Measurements from ENCODE around the gene AQP5.

The AQP5 gene

GRCh38 chr12:49950273-49951251 lies 11.1 kb upstream of the AQP5 start, which contains the start of gene AQP2:
TSS of gene AQP2 (plus strand) at chr12:49950737. CDS start at chr12:49950831, 94 bp downstream.
- TF ChIP-seq EP300 (IDR thresholded peaks at IDR 0.05; ENCODE audit: borderline replicate concordance): no peak
- TF ChIP-seq MAX (IDR thresholded peaks at IDR 0.05): no peak
- no peak for TF ChIP-seq CREB1 (IDR thresholded peaks at IDR 0.05; ENCODE audit: low read depth)
- TF ChIP-seq, protein P1, sequence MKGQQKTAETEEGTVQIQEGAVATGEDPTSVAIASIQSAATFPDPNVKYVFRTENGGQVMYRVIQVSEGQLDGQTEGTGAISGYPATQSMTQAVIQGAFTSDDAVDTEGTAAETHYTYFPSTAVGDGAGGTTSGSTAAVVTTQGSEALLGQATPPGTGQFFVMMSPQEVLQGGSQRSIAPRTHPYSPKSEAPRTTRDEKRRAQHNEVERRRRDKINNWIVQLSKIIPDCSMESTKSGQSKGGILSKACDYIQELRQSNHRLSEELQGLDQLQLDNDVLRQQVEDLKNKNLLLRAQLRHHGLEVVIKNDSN (IDR thresholded peaks at IDR 0.05): no peak
- no peak for TF ChIP-seq EGR1 (IDR thresholded peaks at IDR 0.05)
- TF ChIP-seq FOXM1 (IDR thresholded peaks at IDR 0.05; ENCODE audit: borderline replicate concordance, low read depth): no peak
- TF ChIP-seq TCF12 (IDR thresholded peaks at IDR 0.05; ENCODE audit: low read depth): no peak
- TF ChIP-seq NFIC (IDR thresholded peaks at IDR 0.05): no peak
- no peak for TF ChIP-seq YY1 (IDR thresholded peaks at IDR 0.05; ENCODE audit: low read depth)
- TF ChIP-seq CEBPB (IDR thresholded peaks at IDR 0.05): no peak
- no peak for TF ChIP-seq TAF1 (IDR thresholded peaks at IDR 0.05; ENCODE audit: low read depth)
- TF ChIP-seq ZBTB7A (IDR thresholded peaks at IDR 0.05; ENCODE audit: low read depth): no peak
- TF ChIP-seq, protein P2, sequence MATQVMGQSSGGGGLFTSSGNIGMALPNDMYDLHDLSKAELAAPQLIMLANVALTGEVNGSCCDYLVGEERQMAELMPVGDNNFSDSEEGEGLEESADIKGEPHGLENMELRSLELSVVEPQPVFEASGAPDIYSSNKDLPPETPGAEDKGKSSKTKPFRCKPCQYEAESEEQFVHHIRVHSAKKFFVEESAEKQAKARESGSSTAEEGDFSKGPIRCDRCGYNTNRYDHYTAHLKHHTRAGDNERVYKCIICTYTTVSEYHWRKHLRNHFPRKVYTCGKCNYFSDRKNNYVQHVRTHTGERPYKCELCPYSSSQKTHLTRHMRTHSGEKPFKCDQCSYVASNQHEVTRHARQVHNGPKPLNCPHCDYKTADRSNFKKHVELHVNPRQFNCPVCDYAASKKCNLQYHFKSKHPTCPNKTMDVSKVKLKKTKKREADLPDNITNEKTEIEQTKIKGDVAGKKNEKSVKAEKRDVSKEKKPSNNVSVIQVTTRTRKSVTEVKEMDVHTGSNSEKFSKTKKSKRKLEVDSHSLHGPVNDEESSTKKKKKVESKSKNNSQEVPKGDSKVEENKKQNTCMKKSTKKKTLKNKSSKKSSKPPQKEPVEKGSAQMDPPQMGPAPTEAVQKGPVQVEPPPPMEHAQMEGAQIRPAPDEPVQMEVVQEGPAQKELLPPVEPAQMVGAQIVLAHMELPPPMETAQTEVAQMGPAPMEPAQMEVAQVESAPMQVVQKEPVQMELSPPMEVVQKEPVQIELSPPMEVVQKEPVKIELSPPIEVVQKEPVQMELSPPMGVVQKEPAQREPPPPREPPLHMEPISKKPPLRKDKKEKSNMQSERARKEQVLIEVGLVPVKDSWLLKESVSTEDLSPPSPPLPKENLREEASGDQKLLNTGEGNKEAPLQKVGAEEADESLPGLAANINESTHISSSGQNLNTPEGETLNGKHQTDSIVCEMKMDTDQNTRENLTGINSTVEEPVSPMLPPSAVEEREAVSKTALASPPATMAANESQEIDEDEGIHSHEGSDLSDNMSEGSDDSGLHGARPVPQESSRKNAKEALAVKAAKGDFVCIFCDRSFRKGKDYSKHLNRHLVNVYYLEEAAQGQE (IDR thresholded peaks at IDR 0.05; ENCODE audit: low read depth): no peak
- TF ChIP-seq RAD21 (IDR thresholded peaks at IDR 0.05; ENCODE audit: low read depth): no peak
- TF ChIP-seq TEAD4 (IDR thresholded peaks at IDR 0.05): no peak

DNA sequence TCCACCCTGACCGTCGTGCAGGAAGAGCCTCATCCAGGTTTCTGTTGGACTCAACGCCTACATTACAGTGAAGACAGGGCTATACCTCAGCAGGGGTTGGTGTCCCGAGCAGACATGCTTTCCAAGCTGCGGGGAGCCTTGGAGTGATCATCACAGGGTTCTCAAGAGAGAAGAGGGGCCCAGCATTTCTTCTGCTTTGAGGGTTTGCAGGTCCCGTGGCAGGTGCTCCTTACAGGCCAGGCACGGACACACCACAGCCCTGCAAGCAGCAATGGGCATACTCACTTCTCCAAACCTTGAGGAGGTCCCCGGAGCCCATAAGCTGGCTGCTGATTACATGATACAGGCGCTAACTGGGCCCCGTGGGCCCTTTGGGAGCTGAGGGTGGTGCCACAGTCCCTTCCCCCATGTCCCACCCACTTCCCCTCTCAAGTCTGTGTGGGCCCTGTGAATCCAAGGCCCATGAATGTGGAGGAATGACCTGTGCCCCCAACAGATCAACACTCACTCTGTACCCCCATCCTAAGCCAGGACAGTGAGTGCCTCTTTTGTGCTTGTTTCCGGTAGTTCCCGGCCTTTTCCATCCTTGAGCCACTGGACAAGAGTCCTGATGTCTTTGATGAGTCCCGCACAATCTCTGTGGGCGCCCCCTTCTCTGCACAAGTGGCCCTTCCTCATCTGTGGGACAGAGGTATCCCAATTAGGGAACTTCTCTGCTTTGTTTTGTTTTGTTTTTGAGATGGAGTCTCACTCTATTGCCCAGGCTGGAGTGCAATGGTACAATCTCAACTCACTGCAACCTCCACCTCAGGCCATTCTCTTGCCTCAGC lies 10.0 kb upstream of the AQP5 start:
- TF ChIP-seq ZBTB7A (IDR thresholded peaks at IDR 0.05; ENCODE audit: low read depth) (no peak), EP300 (IDR thresholded peaks at IDR 0.05; ENCODE audit: borderline replicate concordance) (no peak), RAD21 (IDR thresholded peaks at IDR 0.05; ENCODE audit: low read depth) (no peak), TEAD4 (IDR thresholded peaks at IDR 0.05) (no peak)

DNA sequence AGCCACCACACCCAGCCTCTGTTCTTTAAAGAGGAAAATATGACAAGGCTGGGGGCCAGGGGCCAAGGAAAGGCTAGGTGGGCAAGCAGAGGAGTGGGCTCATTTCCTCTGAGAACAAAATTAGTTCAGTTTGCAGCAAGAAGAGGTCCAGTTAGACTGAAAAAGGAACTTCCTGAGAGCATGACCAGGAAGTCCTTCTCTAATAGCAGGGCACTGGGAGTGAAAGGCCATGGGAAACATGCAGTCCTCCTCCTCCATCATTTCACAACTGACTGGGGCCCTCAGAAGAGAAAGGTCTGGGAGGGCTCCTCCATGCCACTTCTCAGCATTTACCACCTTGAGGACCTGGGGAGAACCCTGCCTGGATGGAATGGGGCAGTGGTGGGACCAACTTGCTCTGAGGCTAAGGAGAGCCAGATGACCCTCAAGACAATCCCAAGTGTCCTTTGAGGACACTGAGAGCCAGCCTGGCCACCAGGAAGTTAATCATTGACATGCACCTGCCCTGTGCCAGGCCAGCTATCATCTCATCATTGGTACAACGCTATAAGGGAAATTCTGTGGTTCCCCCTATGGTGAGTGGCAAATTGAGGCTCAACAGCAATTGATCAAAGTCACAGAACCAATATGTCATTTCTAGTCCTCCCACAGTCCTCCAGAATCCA lies 9.1 kb upstream of the AQP5 start:
- TF ChIP-seq ZBTB7A (IDR thresholded peaks at IDR 0.05; ENCODE audit: low read depth) (no peak), NFIC (IDR thresholded peaks at IDR 0.05) (no peak), FOXM1 (IDR thresholded peaks at IDR 0.05; ENCODE audit: borderline replicate concordance, low read depth) (no peak), TCF12 (IDR thresholded peaks at IDR 0.05; ENCODE audit: low read depth) (no peak), CREB1 (IDR thresholded peaks at IDR 0.05; ENCODE audit: low read depth) (no peak), YY1 (IDR thresholded peaks at IDR 0.05; ENCODE audit: low read depth) (no peak), EGR1 (IDR thresholded peaks at IDR 0.05) (no peak)
- TF ChIP-seq, protein P1 (IDR thresholded peaks at IDR 0.05): no peak
- TF ChIP-seq, protein P2 (IDR thresholded peaks at IDR 0.05; ENCODE audit: low read depth): no peak

GRCh38 chr12:49953151-49953550 lies 8.5 kb upstream of the AQP5 start:
- TF ChIP-seq YY1 (IDR thresholded peaks at IDR 0.05; ENCODE audit: low read depth) (no peak), FOXM1 (IDR thresholded peaks at IDR 0.05; ENCODE audit: borderline replicate concordance, low read depth) (no peak), TEAD4 (IDR thresholded peaks at IDR 0.05) (no peak), NFIC (IDR thresholded peaks at IDR 0.05) (no peak), CREB1 (IDR thresholded peaks at IDR 0.05; ENCODE audit: low read depth) (no peak)
- TF ChIP-seq, protein P1 (IDR thresholded peaks at IDR 0.05): no peak

Data from Ishikawa (cell line).